Endodermal cell (in vitro differentiated cells): Measurements from ENCODE around the gene AICDA. TPM values are rescaled to one million over a fixed set of nuclear protein-coding genes. Genes with fewer than 3 reads are reported as not detected.
A peak's percentile ranks its signal among the peaks of the same experiment; 100 is the strongest.
"Not testable (repeated sequence)": the region's sequence is repeated elsewhere in the genome, so short reads cannot be mapped to it uniquely, and the experiment has no call there.

Source experiments
- DNase-seq: peaks from one replicate; pipeline ENCODE4 v3.0.0-alpha.2; 2017
- H3K27ac ChIP-seq: 2 replicates; pipeline ENCODE4 v1.5.1; 2013; ENCODE audit warnings: mild to moderate bottlenecking, low read depth, low read length, moderate library complexity
- H3K27me3 ChIP-seq: 2 replicates; pipeline ENCODE4 v1.6.1; 2013; ENCODE audit warnings: mild to moderate bottlenecking, low read length, moderate library complexity; ENCODE audit not compliant: insufficient read depth, control insufficient read depth, poor library complexity, severe bottlenecking
- H3K36me3 ChIP-seq: 2 replicates; pipeline ENCODE4 v1.7.0; 2013; ENCODE audit warnings: mild to moderate bottlenecking, low read length, moderate library complexity; ENCODE audit not compliant: control insufficient read depth, insufficient read depth
- H3K4me1 ChIP-seq: one replicate; pipeline ENCODE4 v1.7.0; 2013; ENCODE audit warnings: low read length; ENCODE audit not compliant: control insufficient read depth, insufficient read depth
- H3K4me3 ChIP-seq: 2 replicates; pipeline ENCODE4 v1.5.1; 2013; ENCODE audit warnings: mild to moderate bottlenecking, low read length, moderate library complexity
- H3K9ac ChIP-seq: 2 replicates; pipeline ENCODE4 v1.6.1; 2013; ENCODE audit warnings: mild to moderate bottlenecking, low read length, moderate library complexity; ENCODE audit not compliant: poor library complexity, severe bottlenecking; ENCODE audit errors: extremely low read depth
- H3K9me3 ChIP-seq: 2 replicates; pipeline ENCODE4 v1.6.1; 2013; ENCODE audit warnings: mild to moderate bottlenecking, low read length, moderate library complexity; ENCODE audit not compliant: control insufficient read depth
- H3K27ac Mint-ChIP-seq: 2 replicates; pipeline ENCODE4 v1.8.0; 2020; ENCODE audit warnings: mixed read lengths
- H3K27me3 Mint-ChIP-seq: 2 replicates; pipeline ENCODE4 v1.8.0; 2021; ENCODE audit warnings: mild to moderate bottlenecking, mixed read lengths; ENCODE audit not compliant: insufficient read depth
- H3K36me3 Mint-ChIP-seq: 2 replicates; pipeline ENCODE4 v1.8.0; 2020; ENCODE audit warnings: low read depth, mixed read lengths
- H3K4me1 Mint-ChIP-seq: 2 replicates; pipeline ENCODE4 v1.8.0; 2020; ENCODE audit warnings: mixed read lengths
- H3K4me3 Mint-ChIP-seq: 2 replicates; pipeline ENCODE4 v1.8.0; 2020; ENCODE audit warnings: mild to moderate bottlenecking, moderate library complexity, mixed read lengths
- H3K9me3 Mint-ChIP-seq: 2 replicates; pipeline ENCODE4 v1.8.0; 2020; ENCODE audit warnings: mild to moderate bottlenecking, mixed read lengths
- CTCF ChIP-seq: fragments of 200-600 bp; sonication (generic); conservative IDR thresholded peaks from 2 replicates; pipeline ENCODE4 v1.5.0; 2021; ENCODE audit warnings: antibody characterized with exemption, mild to moderate bottlenecking
- WGBS, 2 experiments: methylation state at CpG; one replicate each; pipeline versions ENCODE4 v1.1.5 to v1.1.7; 2013; ENCODE audit warnings: missing lambda C conversion rate in 2 of 2, mixed read lengths in 1 of 2; ENCODE audit not compliant: insufficient coverage in 1 of 2, insufficient read length in 1 of 2; 5-methylcytosine and 5-hydroxymethylcytosine counted together
- total RNA-seq, 2 donors: library from RNA; stranded (reverse); fragmentation: NEBNext Ultra II Directional in 1 of 2; extraction: Animal tissue kit (Norgen Biotek cat#: 25700) in 1 of 2; gene quantifications; 2 replicates in 1 of 2; 3 replicates in 1 of 2; pipeline ENCODE4 v1.2.1, GENCODE V29; 2021

The AICDA gene
- total RNA-seq, 2 donors from 2014 or later: not detected

- 79 to 91% methylated on average over 4 of the region's 4 CpGs for WGBS, 2 experiments
- H3K27ac ChIP-seq: no peak overlapping the region
- H3K27me3 ChIP-seq: no peaks in the 10 kb centered on the region
- H3K27ac Mint-ChIP-seq: peak overlapping the region; percentile 6
- H3K36me3 ChIP-seq: no peaks in the 10 kb centered on the region
- H3K4me1 Mint-ChIP-seq: peaks cover 23% of the 10 kb centered on the region
- no peak for DNase-seq
- no peaks in the 10 kb centered on the region for H3K27me3 Mint-ChIP-seq
- peaks cover 10% of the 10 kb centered on the region for H3K36me3 Mint-ChIP-seq
- H3K9me3 Mint-ChIP-seq: peaks cover 46% of the 10 kb centered on the region
- no peak for TF ChIP-seq CTCF
- H3K9me3 ChIP-seq: peaks cover 17% of the 10 kb centered on the region
- H3K4me3 ChIP-seq: no peak overlapping the region
- no peak overlapping the region for H3K4me3 Mint-ChIP-seq
- no peaks in the 10 kb centered on the region for H3K4me1 ChIP-seq
- H3K9ac ChIP-seq: no peak overlapping the region
Observed at GRCh38 chr12:8622646-8623045, 10.0 kb upstream of the AICDA start.

DNA sequence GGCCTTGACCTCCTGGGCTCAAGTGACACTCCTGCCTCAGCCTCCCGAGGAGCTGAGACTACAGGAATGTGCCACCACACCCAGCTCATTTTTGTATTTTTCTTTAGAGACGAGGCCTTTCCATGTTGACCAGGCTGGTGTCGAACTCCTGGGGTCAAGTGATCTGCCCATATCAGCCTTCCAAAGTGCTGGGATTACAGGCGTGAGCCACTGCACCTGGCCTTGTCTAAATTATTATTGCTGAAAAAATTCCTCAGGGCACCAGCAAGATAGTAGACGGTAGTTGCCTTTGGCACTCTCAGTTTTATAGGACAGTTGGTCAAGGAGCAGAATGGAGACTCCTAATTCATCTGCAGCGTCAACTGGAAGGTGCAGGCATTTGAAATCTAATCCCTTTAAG is 2.5 kb upstream of the AICDA start:
- H3K9me3 Mint-ChIP-seq: peaks cover 6% of the 10 kb centered on the region
- Histone ChIP-seq H3K36me3 (no peaks in the 10 kb centered on the region), H3K9ac (no peak overlapping the region), H3K4me3 (no peak overlapping the region), H3K27ac (no peak overlapping the region), H3K9me3 (peaks cover 3% of the 10 kb centered on the region), H3K27me3 (no peaks in the 10 kb centered on the region), H3K4me1 (peaks cover 4% of the 10 kb centered on the region)
- no peak overlapping the region for H3K4me3 Mint-ChIP-seq
- TF ChIP-seq CTCF: no peak
- H3K27me3 Mint-ChIP-seq: no peaks in the 10 kb centered on the region
- H3K36me3 Mint-ChIP-seq: no peaks in the 10 kb centered on the region
- H3K27ac Mint-ChIP-seq: no peak overlapping the region
- no peak for DNase-seq
- peaks cover 26% of the 10 kb centered on the region for H3K4me1 Mint-ChIP-seq
- 90 to 93% methylated on average over 4 to 6 of the region's 6 CpGs for WGBS, 2 experiments

GRCh38 chr12:8613881-8614280 is 1.2 kb upstream of the AICDA start:
- not testable (repeated sequence) for H3K36me3 Mint-ChIP-seq, H3K9me3 ChIP-seq, H3K27me3 Mint-ChIP-seq, H3K27ac ChIP-seq, H3K36me3 ChIP-seq, DNase-seq, H3K4me3 ChIP-seq, H3K9me3 Mint-ChIP-seq, H3K27me3 ChIP-seq, H3K9ac ChIP-seq, H3K4me3 Mint-ChIP-seq, H3K4me1 ChIP-seq
- Mint-ChIP-seq H3K27ac (peak overlapping the region; percentile 5), H3K4me1 (peaks cover 29% of the 10 kb centered on the region)
- 80% methylated on average over 1 of the region's 1 CpG; no CpG with 5 or more reads in 1 of the 2 experiments for WGBS, 2 experiments

DNA sequence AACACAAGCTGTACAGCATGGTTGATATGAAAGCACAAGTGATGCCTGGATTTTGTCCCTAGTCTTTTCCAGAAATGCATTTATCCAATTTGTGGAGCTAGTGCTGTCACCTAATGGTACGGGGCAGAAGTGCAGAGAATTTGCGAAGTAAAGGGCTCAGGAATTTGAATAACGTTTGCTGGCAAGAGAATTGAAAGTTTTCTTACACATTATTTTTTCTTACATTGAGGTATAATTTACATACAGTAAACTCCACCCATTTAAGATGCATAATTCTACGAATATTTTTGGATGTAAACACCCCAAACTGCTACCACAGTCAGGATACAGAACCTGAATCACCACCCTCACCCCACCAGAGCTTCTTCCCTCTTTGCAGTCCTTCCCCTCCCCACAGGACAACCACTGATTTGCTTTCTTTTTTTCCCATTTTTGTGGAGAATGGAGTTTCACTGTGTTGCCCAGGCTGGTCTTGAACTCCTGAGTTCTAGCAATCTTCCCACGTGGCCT is 3.5 kb downstream of the AICDA start:
- Histone ChIP-seq H3K27me3 (no peaks in the 10 kb centered on the region), H3K4me1 (peaks cover 7% of the 10 kb centered on the region), H3K9ac (no peak overlapping the region), H3K36me3 (no peaks in the 10 kb centered on the region), H3K4me3 (no peak overlapping the region), H3K27ac (no peak overlapping the region), H3K9me3 (no peaks in the 10 kb centered on the region)
- H3K27ac Mint-ChIP-seq: no peak overlapping the region
- peak; percentile 78 for DNase-seq
- WGBS, 2 experiments: 25 to 100% methylated on average over 1 to 5 of the region's 5 CpGs
- H3K9me3 Mint-ChIP-seq: no peaks in the 10 kb centered on the region
- no peak overlapping the region for H3K4me3 Mint-ChIP-seq
- H3K4me1 Mint-ChIP-seq: peaks cover 27% of the 10 kb centered on the region
- TF ChIP-seq CTCF: peak; percentile 98
- no peaks in the 10 kb centered on the region for H3K36me3 Mint-ChIP-seq
- no peaks in the 10 kb centered on the region for H3K27me3 Mint-ChIP-seq
